ENCODE results near the gene ZNF480. TPM values are rescaled to one million over a fixed set of nuclear protein-coding genes. Genes with fewer than 3 reads are reported as not detected.
A peak's percentile ranks its signal among the peaks of the same experiment; 100 is the strongest.

Gene ZNF480
- total RNA-seq = 8.2 and 11.4 TPM in 2 replicates

DNA sequence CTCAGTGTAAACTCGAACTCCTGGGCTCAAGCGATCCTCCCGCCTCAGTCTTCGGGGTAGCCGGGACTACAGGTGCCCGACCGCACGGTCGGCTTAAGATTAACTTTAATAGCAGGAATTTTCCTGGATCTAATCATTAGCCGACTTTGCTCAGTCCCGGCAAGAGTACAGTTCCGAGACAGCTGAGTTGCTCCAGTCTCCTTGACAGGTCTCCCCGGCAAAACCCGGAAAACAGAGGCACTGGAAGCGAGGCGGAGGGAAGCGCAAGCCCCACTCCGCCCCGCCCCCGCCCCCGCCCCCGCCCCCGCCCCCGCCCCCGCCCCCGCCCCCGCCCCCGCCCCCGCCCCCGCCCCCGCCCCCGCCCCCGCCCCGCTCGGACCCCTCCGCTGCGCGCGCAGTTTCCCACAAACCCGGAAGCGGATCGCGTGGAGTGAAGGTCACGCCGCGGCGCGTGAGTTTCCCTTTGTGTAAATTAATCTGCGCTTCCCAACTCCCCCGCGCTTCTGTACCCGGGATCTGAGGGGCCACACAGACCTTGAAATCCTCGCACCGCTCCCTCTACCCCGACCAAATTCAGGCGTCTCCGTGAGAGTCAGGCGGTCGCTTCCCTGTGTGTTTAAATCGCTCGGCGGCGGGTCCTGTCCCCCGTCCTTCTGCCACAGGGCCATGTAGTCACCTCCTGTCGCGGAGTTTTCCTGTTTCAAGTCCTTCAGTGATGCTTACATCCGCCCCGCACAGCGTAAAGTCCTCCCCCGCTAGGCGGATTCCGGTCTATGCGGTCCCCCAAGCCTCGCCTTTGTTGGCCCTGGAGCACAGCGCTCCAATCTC lies at the start of gene ZNF480:
Gene ZNF480, plus strand, starts transcription at position 397 of the 828 bp plus-strand sequence. CDS start 3,244 bp downstream, outside the sequence.

DNA sequence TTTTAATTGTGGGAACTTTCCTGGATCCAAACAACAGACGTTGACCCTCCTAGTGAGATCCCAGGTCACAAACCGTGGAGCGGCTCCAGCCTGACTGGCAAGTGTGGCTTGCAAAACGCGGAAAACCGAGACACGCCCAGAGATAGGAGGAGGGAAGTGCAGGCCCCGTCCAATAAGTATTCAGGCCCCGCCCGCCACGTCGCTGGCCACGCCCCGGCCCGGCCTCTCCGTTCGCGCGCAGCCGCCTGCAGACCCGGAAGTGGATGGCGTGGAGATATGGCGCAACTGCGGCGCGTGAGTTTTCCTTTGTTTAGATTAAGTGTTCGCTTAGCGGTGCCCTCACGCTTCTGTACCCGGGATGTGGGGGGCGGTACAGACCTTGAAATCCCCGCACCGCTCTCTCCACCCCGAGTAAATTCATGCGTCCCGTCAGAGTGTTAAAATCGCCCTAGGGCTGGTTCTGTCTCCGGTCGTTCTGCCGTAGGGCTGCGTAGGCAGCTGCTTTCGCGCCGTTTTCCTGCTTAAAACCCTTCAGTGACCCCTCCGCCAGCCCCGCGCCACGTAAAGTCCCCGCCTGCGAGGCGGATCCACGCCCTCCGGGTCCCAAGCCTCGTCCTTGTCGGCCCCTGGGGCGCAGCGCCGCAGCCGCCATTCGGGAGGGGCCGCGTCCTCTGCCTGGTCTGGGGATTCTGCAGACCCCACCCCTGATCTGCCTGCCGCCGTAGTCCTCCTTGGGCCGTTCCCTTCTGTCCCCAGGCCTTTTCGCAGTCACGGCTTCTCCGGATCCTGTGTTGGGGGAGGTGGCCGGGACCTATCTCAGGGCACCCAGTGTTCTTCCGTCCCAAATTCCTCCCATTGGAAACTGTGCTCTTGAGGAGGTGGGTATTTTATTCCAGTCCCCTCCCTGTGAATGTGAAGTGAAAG lies 27.4 kb upstream of the ZNF480 start, which contains the start of gene ZNF766:
Gene ZNF766, plus strand, starts transcription at position 250 of the 924 bp plus-strand sequence. Its CDS starts 27 bp downstream, at position 277.

DNA sequence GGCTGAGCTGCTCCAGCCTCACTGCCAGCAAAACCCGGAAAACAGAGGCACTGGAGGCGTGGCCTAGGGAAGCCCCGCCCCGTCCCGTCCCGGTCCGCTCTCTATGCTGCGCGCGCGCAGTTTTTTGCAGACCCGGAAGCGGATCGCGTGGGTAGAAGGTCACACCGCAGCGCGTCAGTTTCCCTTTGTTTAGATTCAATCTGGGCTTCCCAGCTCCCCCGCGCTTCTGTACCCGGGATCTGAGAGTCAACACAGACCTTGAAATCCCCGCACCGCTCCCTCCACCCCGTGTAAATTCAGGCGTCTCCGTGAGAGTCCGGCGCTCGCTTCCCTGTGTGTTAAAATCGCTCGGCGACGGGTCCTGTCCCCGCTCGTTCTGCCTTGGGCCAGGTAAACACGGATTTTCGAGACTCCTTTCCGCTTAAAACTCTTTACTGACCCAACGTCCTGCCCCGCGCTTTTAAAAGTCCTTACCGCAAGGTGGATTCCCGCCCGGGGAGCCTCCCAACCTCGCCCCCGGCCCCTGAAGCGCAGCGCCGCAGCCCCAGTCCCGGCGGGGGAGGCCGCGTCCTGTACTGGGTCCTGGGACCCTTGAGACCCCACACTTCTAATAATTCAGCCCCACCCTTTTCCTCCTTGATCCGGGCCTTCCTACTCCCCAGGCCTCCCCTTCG lies 39.3 kb downstream of the ZNF480 start, which contains the start of gene ZNF610:
Gene ZNF610, plus strand, starts transcription at position 127 of the 674 bp plus-strand sequence. CDS start 12,930 bp downstream, outside the sequence.

DNA sequence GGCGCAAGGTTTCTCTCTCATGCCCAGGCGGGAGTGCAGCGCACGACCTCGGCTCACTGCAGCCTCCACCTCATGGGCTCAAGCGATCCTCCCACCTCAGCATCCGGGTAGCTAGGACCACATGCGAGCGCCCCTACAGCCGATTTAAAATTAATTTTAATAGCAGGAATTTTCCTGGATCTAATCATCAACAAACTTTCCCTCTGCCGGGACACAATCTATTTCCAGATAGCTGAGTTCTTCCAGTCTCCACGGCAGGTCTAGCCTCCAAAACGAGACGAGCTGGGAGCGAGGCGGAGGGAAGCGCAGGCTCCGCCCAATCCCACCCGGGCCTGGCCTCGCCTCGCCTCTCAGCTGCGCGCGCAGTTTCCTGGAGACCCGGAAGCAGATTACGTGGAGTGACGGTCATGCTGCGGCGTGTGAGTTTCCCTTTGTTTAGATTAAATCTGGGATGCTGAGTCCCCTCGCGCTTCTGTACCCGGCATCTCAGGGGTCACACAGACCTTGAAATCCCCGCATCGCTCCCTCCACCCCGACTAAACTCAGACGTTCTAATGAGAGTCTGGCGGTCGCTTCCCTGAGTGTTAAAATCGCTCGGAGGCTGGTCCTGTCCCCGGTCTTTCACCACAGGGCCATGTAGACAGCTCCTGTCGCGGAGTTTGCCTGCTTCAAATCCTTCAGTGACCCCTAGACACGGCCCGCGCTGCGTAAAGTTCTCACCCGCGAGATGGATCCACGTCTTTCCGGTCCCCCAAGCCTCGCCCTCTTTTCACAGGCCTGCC lies 72.8 kb downstream of the ZNF480 start, which contains the start of gene ZNF880:
Gene ZNF880, plus strand, starts transcription at position 365 of the 782 bp plus-strand sequence. Its CDS starts 43 bp downstream, at position 408.

Small RNAs within 50 kb of the gene (small RNA-seq; reads per million reads assigned to genes)
- 2.5 reads per million, percentile 83 among the genes with 10 or more reads in this experiment for gene MIR643
- gene RF00019 = not detected

Other genes with a start within 250 kb of the ZNF480 start
- 8.7 and 12.2 TPM in 2 replicates for gene ZNF432, start 248.3 kb upstream of the ZNF480 start, total RNA-seq
- 25.5 and 26.2 TPM in 2 replicates for gene ZNF841, start 201.4 kb upstream of the ZNF480 start, total RNA-seq
- 9.8 and 20.0 TPM in 2 replicates for gene ZNF616, start 157.2 kb upstream of the ZNF480 start, total RNA-seq
- 8.8 and 27.9 TPM in 2 replicates for gene ZNF836, start 125.5 kb upstream of the ZNF480 start, total RNA-seq
- 199 and 329 TPM in 2 replicates for gene PPP2R1A, start 107.1 kb upstream of the ZNF480 start, total RNA-seq
- gene ZNF766, start 27.6 kb upstream of the ZNF480 start, total RNA-seq = 13.2 and 16.1 TPM in 2 replicates
- 0.98 and 3.5 TPM in 2 replicates for gene ZNF610, start 39.1 kb downstream of the ZNF480 start, total RNA-seq
- 29.0 and 35.3 TPM in 2 replicates for gene ZNF880, start 72.8 kb downstream of the ZNF480 start, total RNA-seq
- 21.6 and 25.1 TPM in 2 replicates for gene ZNF528, start 100.7 kb downstream of the ZNF480 start, total RNA-seq
- not detected in 2 replicates for gene ZNF534, start 132.0 kb downstream of the ZNF480 start, total RNA-seq
- gene ZNF578, start 156.4 kb downstream of the ZNF480 start, total RNA-seq = 3.4 and 6.3 TPM in 2 replicates
- 17.8 and 20.4 TPM in 2 replicates for gene ZNF808, start 230.5 kb downstream of the ZNF480 start, total RNA-seq

All from placental epithelial cell (primary cell).